Pancreas (tissue), 10 donors: ENCODE data around the gene TH. TPM values are rescaled to one million over a fixed set of nuclear protein-coding genes. Genes with fewer than 3 reads are reported as not detected.
A peak's percentile ranks its signal among the peaks of the same experiment; 100 is the strongest.

Experiments
- ATAC-seq, 4 donors: fragments of 200-7000 bp; cut with Tn5 transposase; one replicate each; pipeline versions ENCODE4 v1.8.0 to v1.9.1; 2020; ENCODE audit warnings: mild to moderate bottlenecking in 4 of 4, moderate library complexity in 4 of 4
- DNase-seq, 6 donors: peaks; one replicate each; pipeline ENCODE4 v3.0.0-alpha.2; 2020
- FAIRE-seq: peaks from 2 replicates; lab custom pipeline; 2012; peaks lifted over from hg19 to GRCh38; lab: Jason Lieb, UNC
- H3K27ac ChIP-seq, 4 donors: fragments of 200-600 bp; sonication (generic); 1 replicate in 3 of 4; 2 replicates in 1 of 4; pipeline versions ENCODE4 v1.5.0 to v1.8.0; 2020
- H3K27me3 ChIP-seq, 4 donors: fragments of 200-600 bp; one replicate each; pipeline ENCODE4 v1.8.0; 2021
- H3K36me3 ChIP-seq, 3 donors: fragments of 200-600 bp; sonication (generic) in 1 of 3; one replicate each; pipeline versions ENCODE4 v1.5.0 to v1.8.0; 2020 to 2021
- H3K4me1 ChIP-seq, 3 donors: fragments of 200-600 bp; one replicate each; pipeline ENCODE4 v1.8.0; 2021
- H3K4me3 ChIP-seq, 4 donors: fragments of 200-600 bp; sonication (generic) in 2 of 4; one replicate each; pipeline versions ENCODE4 v1.5.0 to v1.8.0; 2020 to 2021
- H3K9me3 ChIP-seq, 4 donors: fragments of 200-600 bp; one replicate each; pipeline ENCODE4 v1.8.0; 2021
- CTCF ChIP-seq, 4 donors: fragments of 200-600 bp; sonication (generic) in 3 of 4; IDR thresholded peaks; one replicate each; pipeline versions ENCODE4 v1.5.0 to v1.8.0; 2021; ENCODE audit warnings: antibody characterized with exemption in 4 of 4
- WGBS, 2 donors: extraction: QIAGEN DNeasy Blood & Tissue Kit; methylation state at CpG; one replicate each; pipeline ENCODE4 v1.1.7; 2013; 5-methylcytosine and 5-hydroxymethylcytosine counted together
- intact Hi-C, 3 donors: fragments of 100-400 bp; cut with DNase I; formaldehyde crosslinking; loops; one replicate each; pipeline versions ENCODE4 v1.11.1 to v1.14.2; 2022
- polyA plus RNA-seq, 2 donors: library from polyadenylated mRNA; stranded (reverse); fragments of 200-250 nt; gene quantifications; one replicate each; pipeline ENCODE4 v1.2.3, GENCODE V29; 2013
- total RNA-seq, 6 donors: library from RNA; stranded (reverse); fragmentation: NEBNext Ultra II Directional in 4 of 6; extraction: Animal tissue kit (Norgen Biotek cat#: 25700) in 4 of 6; gene quantifications; one replicate each; pipeline versions ENCODE4 v1.2.1 to v1.2.4, GENCODE V29; 2021 to 2023
- donor health status: healthy with polysubstance abuse.
- donor health status: DM: no; HTN: no; CAD: no; lungs with moderate emphysema.
- donor health status: DM: no; HTN: no; CAD: no.
- donor health status: control.
- donor health status: control.
- donor health status: Bipolar disorder and iron deficiency.
- donor health status: DM: yes; HTN: yes; CAD: no.
- donor health status: DM: no; HTN: no; CAD: no.
- donor health status: DM: no; HTN: no; CAD: no.
- donor health status: DM: yes; HTN: yes; CAD: no.

TH gene
- total and polyA plus RNA-seq, 8 donors: 0.19 to 2.5 (median 0.38) TPM; not detected in 2

GRCh38 chr11:2139621-2140337, 31.8 kb downstream of the TH start:
- DNase-seq (peak in 1 of 6 donors; percentile 26), ATAC-seq (peak in 1 of 4 donors; percentile 20), FAIRE-seq (no peak)
- Histone ChIP-seq H3K27me3 (peaks cover 0 to 29% (median 6%) of the 10 kb centered on the region in 4 donors), H3K36me3 (no peaks in the 10 kb centered on the region), H3K9me3 (no peaks in the 10 kb centered on the region), H3K4me3 (no peak overlapping the region), H3K27ac (no peak overlapping the region), H3K4me1 (peaks cover 0 to 9% (median 0%) of the 10 kb centered on the region in 3 donors)
- intact Hi-C loops: loop anchor here in 1 of 3 donors (10.0 kb wide), 1 partner anchor 215 kb away; no protein-coding TSS in a partner anchor
- WGBS, 2 donors: 4 to 5% methylated on average over 44 to 57 of the region's 57 CpGs
- TF ChIP-seq CTCF (IDR thresholded peaks at IDR 0.05): no peak

GRCh38 chr11:2139123-2139521, 32.5 kb downstream of the TH start, which contains the start of gene IGF2:
TSS of gene IGF2 (minus strand) at chr11:2139389. CDS start at chr11:2135523, 3,866 bp downstream.
- FAIRE-seq: no peak
- Histone ChIP-seq H3K27ac (no peak within 1 kb of the TSS), H3K27me3 (peaks cover 0 to 26% (median 7%) of the 10 kb centered on the region in 4 donors), H3K9me3 (no peaks in the 10 kb centered on the region), H3K4me3 (peak within 1 kb of the TSS in 2 of 4 donors; percentile 13 to 30), H3K36me3 (no peaks in the 10 kb centered on the region), H3K4me1 (peaks cover 0 to 7% (median 0%) of the 10 kb centered on the region in 3 donors)
- 0 to 2% methylated on average over 7 to 62 of the region's 62 CpGs for WGBS, 2 donors
- DNase-seq: peak in 1 of 6 donors; percentile 36
- TF ChIP-seq CTCF (IDR thresholded peaks at IDR 0.05): no peak
- intact Hi-C loops: no loop called here
- peak in 1 of 4 donors; percentile 11 for ATAC-seq

GRCh38 chr11:2138431-2139122, 33.0 kb downstream of the TH start:
- H3K4me3 ChIP-seq: peak overlapping the region in 2 of 4 donors; percentile 13 to 30

GRCh38 chr11:2138068-2138430, 33.6 kb downstream of the TH start:
- Histone ChIP-seq H3K4me1 (peaks cover 0 to 4% (median 0%) of the 10 kb centered on the region in 3 donors), H3K4me3 (peak overlapping the region in 2 of 4 donors; percentile 13 to 30), H3K27me3 (peaks cover 0 to 26% (median 8%) of the 10 kb centered on the region in 4 donors), H3K9me3 (no peaks in the 10 kb centered on the region), H3K27ac (no peak overlapping the region), H3K36me3 (no peaks in the 10 kb centered on the region)
- TF ChIP-seq CTCF (IDR thresholded peaks at IDR 0.05): no peak
- intact Hi-C loops: no loop called here
- WGBS, 2 donors: 1% methylated on average over 31 to 44 of the region's 44 CpGs
- FAIRE-seq (no peak), ATAC-seq (peak; percentile 28 to 40 (median 34)), DNase-seq (peak in 2 of 6 donors; percentile 34 to 68)

More at GRCh38 chr11:2138431-2139122, 33.0 kb downstream of the TH start:
- Histone ChIP-seq H3K9me3 (no peaks in the 10 kb centered on the region), H3K4me1 (peaks cover 0 to 4% (median 0%) of the 10 kb centered on the region in 3 donors), H3K36me3 (no peaks in the 10 kb centered on the region), H3K27ac (no peak overlapping the region), H3K27me3 (peaks cover 0 to 26% (median 8%) of the 10 kb centered on the region in 4 donors)
- ATAC-seq: peak in 1 of 4 donors; percentile 23
- no peak for FAIRE-seq
- WGBS, 2 donors: 1 to 4% methylated on average over 21 to 68 of the region's 68 CpGs
- peak in 1 of 6 donors; percentile 70 for DNase-seq
- no peak for TF ChIP-seq CTCF (IDR thresholded peaks at IDR 0.05)
- intact Hi-C loops: no loop called here
